Raji (cell line): Measurements from ENCODE around the gene NRXN2.

ENCODE experiments used
- POLR2A ChIP-seq: IDR thresholded peaks from 2 replicates; pipeline ENCODE4 v1.6.1; 2011; ENCODE audit warnings: low read depth, low read length, control low read depth; ENCODE audit not compliant: insufficient read depth

NRXN2 gene

DNA sequence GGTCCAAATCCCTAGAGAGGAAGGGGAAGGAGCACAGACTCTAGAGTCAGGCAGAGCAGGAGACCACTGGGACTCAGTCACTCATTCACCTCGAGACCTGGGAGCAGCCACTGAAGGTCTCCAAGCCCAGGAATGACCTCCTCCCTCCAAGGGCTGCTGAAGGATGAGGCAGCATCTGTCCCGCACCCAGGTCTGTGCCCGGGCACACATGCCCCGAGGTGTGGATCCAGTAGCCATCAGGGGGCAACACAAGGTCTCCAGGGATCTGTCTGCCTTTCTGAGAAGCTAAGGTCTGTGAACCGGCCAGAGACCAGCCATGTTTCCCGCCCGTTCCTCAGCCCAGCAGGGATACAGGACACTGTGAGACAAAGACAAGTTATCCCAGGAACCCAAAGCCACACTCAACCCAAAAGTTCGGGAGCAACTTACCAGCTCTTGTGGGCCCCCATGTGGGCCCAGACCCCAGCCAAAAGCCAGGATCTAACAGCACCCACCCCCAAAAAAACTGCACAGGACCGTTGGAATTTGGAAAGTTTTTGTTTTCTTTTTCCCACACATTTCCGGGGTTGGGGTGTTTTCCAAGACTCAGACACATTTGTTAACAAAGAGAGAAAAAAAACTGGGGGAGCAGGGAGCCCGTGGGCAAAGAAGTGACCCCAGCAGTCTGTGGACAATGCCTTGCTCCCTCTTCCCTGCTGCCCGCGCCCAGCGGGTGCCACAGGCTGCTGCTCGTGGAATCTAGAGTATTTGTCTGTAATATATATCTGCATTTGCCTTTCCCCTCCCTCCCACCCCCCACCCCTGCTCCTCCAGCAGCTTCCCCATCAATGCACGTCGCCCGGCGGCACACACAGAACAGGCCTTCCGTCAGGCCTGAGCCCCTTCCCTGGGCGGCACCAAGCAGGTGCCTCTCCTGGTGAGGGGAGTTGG is 117.1 kb downstream of the NRXN2 start:
- TF ChIP-seq POLR2A: no peak

DNA sequence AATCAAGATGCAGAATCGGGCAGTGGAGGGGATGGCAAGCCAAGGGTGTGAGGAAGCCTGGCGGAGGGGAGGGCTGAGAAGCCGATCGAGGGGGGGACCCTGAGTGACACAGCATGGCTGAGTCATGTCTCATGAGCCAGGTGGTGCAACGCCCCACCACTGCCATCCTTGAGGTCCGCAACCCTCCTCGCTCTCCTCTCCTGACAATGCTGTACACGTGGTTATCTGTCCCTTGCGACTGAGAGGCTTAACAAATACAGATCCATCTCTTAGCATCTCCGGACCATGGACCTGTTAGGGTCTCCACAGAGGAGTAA is 117.8 kb downstream of the NRXN2 start:
- no peak for TF ChIP-seq POLR2A

DNA sequence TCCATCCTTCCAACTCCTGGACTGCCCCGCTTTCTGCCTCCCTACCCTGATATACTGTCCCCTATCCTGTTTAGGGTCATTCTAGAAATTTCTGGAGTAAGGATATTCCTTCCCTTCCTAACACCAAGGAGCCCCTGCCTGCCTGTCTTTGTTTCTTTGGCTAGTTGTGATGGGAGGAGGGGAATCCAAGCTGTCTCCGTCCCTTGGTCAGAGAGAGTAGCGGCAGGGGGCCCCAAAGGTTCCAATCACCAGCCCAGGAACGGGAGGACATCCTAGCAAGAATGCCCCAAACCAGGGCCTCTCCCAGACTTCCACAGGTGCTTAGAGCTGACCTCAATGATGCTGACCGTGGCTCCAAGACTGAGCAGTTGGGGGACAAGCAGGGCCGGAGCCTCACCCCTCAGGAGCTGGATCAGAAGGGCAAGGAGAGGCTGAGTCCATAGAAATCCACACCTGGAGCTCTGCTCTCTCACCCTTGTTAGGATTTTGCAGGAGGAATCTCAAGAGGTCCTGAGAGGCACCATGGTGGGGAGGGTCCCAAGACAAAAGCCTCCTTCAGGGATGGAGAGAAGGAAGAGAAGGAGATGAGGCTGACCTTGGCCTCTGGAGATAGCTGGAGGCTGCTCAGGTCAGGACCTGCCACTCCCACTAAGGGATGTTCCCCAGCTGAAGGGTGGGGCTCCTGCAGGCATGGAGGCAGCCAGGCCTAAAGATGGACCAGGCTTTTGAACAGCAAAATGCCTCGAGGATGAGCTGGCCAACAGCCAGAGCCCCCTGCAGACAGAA is 118.3 kb downstream of the NRXN2 start:
- TF ChIP-seq POLR2A: no peak

DNA sequence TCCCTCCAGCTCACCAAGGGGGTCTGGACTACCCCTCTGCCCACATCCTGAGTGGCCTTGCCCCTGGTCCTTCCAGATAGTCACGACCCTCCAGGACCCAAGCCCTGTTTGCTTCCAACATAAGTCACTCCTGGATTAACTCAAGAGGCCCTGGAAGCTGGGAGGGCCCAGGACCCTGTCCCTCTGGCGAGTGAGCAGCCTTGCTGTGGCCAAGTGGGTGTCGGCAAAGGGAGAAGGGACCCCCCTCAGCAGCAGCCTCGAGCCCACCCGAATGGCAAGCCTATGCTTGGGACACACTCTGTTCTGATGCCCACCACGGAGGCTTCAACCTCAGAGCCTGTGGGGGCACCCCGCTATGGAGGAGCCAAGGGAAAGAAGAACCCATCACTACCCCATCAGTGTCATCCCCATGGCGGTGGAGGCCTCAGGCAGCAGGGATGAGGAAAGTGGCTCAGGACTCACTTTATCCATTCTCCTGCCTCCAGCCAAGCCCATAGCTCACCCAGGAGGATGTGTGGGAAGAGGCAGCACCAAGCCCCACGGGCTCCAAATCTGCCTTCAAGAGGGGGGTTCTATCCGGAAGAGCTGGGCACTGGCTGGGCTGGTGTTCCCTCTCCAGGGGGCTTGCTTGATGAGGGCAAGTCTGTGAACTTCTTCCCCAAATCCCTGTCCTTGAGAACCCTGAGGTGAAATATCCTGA is 119.4 kb downstream of the NRXN2 start:
- TF ChIP-seq POLR2A: no peak

DNA sequence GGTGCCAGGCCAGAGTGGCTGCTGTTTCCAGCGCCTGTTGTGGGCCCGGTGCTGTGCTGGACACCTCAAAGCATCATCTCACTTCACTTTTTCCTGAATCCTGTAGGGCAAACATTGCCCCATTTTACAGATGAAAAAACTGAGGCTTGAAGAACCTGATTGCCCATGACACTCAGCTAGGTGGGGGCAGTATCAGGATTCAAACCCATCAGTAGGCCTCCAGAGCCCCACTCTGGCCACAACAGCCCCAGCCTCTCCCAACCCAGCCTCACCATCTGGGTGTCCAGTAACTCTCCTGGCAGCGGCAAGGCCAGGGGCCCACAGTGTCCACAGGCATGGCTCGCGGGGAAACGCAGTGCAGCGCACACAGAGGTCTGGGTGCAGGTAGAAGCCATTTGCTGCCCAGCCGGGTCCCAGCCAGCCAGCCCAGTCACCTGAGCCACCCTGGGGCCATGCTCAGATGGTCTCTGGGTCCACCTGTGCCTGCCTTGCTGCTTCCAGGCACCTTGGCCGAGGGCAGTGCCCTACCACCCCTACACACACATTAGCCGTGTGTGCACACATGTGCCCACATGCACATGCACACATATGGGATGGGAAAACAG is 120.4 kb downstream of the NRXN2 start:
- no peak for TF ChIP-seq POLR2A

DNA sequence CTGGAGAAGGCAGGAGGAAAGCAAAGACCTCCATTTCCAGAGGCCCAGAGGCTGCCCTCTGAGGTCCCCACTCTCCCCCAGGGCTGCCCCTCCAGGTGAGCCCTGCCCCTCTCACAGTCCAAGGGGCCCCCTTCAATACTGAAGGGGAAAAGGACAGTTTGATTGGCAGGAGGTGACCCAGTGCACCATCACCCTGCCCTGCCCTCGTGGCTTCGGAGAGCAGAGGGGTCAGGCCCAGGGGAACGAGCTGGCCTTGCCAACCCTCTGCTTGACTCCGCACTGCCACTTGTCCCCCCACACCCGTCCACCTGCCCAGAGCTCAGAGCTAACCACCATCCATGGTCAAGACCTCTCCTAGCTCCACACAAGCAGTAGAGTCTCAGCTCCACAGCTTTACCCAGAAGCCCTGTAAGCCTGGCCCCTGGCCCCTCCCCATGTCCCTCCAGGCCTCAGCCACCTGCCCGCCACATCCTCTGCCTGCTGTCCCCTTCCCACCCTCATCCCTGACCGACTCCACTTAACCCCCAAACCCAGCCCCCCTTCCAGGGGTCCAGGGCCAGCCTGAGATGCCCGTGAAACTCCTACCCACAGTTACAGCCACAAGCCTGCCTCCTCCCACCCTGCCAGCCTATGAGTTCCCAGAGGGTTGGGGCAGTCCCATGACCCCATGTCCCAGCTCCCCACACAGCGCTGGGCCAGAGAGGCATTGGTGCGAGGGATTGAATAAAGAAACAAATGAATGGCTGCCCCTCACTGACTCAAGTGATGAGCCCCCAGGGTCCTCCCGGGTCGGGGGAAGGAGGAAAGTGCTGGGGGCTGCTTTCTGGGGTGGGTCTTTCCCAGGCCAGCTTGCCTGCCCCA is 121.2 kb downstream of the NRXN2 start:
- TF ChIP-seq POLR2A: no peak

DNA sequence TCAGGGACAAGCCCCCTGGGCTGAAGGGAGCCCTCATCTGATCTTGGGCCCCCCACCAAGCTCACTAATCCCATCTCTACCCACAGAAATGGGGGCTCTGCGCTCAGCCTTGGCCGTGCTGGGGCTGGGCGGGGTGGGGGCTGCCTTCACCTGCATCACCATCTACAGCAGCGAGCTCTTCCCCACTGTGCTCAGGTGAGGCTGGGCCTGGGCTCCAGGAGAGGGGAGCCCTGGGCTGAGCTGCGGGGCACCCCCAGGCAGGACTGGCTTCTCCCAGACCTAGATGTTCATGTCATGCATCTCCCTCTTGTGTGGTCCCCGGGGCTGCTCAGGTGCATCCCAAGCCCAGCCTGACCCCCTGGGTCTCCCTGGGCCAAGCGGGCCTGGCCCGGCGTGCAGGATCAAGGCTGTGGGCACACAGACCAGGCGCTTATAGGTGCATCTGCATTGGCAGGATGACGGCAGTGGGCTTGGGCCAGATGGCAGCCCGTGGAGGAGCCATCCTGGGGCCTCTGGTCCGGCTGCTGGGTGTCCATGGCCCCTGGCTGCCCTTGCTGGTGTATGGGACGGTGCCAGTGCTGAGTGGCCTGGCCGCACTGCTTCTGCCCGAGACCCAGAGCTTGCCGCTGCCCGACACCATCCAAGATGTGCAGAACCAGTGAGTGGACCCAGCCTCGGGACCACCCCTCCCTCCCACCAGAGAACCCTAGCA is 122.6 kb downstream of the NRXN2 start:
- TF ChIP-seq POLR2A: no peak

DNA sequence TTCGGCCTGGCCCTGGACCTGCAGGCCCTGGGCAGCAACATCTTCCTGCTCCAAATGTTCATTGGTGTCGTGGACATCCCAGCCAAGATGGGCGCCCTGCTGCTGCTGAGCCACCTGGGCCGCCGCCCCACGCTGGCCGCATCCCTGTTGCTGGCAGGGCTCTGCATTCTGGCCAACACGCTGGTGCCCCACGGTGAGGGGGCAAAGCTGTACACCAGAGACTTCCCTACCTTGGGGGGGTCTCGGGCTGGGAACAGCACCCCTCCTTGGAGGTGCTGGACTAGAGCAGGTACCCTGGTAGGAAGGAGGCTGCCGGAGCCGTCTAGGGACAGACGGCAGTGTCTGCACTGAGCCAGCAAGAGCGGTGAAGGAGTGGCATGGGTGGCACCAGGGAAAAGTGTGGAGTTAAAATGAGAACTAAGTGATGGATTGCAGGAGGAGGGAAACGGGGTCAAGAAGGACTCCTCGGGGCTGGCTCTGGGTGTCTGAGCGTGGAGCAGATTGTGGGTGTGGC is 123.2 kb downstream of the NRXN2 start:
- no peak for TF ChIP-seq POLR2A

DNA sequence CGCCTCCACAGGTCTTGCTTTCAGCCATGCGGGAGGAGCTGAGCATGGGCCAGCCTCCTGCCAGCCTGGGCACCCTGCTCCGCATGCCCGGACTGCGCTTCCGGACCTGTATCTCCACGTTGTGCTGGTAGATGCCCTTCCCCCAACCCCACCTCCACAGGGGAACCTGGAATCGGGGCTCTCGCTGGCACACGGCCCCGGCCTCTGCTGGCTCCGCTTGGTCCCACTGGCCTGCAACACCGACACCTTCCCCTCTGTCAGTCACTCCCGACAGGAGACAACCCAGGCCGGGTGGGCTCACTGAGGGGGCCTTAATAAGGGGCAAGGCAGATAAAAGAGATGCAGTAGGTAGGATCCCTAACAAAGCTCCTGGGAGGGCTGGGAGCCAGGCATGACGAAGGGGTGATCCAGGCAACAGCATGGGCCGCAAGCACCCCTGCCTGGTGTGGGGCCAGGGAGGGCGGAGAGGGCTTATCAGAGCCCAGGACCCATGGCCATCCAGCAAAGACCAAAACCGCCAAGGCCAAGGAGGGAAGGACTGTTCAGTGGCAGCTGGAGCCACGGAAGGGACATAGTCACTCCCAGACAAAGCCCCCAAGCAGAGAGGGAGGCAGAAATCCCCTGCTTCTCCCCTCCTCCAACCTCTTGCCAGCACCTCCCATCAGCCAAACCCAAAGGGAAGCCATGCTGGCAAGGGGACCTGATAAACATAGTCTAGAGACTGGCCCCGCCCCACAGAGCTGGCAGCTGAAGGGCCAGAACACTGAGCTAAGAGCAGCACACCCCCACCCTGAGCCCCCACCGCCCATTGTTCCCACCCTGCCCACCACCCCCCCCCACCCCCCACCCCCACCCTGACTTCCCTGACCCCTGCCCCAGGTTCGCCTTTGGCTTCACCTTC is 124.0 kb downstream of the NRXN2 start:
- TF ChIP-seq POLR2A: no peak

DNA sequence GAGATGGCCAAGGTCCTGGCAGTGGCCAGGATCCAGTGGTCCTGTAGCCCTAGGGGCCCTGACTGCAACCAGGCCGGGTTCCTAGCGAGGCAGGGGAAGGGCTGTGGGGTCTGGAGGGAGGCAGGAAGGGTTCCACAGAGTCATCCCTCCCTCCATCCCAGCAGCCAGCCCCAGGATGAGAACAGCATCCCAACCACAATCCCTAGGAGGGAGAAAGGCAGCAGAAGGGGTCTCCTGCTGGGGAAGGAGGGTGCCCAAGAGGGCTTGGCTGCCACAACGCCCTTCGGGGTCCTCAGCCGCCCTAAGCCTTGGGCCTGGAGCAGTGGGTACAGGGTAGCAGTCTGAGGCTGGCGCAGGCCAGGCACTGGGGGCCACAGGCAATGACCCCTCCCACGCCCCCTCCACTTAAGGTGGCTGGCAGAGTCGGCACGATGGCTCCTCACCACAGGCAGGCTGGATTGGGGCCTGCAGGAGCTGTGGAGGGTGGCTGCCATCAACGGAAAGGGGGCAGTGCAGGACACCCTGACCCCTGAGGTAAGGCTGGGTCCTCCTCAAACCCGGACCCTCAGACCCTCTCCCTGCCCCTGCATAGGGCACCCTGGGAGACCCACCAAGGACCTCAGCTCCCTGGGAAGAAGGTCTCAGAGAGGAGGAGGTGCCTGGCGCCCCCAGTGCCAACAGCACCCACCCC is 124.7 kb downstream of the NRXN2 start:
- TF ChIP-seq POLR2A: no peak

DNA sequence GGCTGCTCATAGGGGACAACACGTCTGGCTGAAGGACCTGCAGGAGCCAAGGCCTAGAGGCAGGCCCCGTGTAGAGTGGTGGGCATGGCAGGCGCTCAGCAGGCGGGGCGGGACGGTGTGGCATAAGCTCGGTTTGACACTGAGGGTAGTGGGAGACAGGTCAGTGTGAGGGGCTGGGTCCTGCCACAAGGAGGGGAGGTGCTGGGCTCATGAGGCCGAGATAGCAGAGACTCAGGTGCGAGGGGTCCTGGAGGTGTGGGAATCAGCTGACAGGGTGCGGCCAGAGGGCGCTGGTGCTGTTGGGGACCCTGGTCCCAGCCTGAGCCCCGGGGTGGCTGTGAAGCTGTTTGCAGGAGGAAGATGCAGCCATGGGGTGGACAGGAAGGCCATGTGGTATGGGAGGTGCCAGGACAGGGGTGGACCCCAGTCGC is 125.3 kb downstream of the NRXN2 start:
- no peak for TF ChIP-seq POLR2A
